Gastrocnemius medialis (tissue), 4 donors: ENCODE results near the gene KLK13. TPM values are rescaled to one million over a fixed set of nuclear protein-coding genes. Genes with fewer than 3 reads are reported as not detected.

Experiments used
- ATAC-seq, 2 donors: fragments of 150-250 bp; one replicate each; pipeline ENCODE4 v1.9.1; 2016
- DNase-seq, 2 donors: peaks; one replicate each; pipeline ENCODE4 v3.0.0-alpha.2; 2019
- H3K27ac ChIP-seq, 4 donors: fragments of 200-600 bp; sonication (generic); 1 replicate in 1 of 4; 2 replicates in 3 of 4; pipeline ENCODE4 v1.5.1; 2016 to 2018; ENCODE audit warnings: mild to moderate bottlenecking in 2 of 4, moderate library complexity in 1 of 4
- H3K27me3 ChIP-seq, 3 donors: fragments of 200-600 bp; sonication (generic) in 2 of 3; 1 replicate in 1 of 3; 2 replicates in 2 of 3; pipeline versions ENCODE4 v1.5.1 to v1.6.0; 2016 to 2019; ENCODE audit warnings: mild to moderate bottlenecking in 1 of 3, moderate library complexity in 1 of 3
- H3K36me3 ChIP-seq, 2 donors: fragments of 200-600 bp; sonication (generic) in 1 of 2; one replicate each; pipeline ENCODE4 v1.5.1; 2017 to 2018
- H3K4me1 ChIP-seq, 2 donors: fragments of 200-600 bp; sonication (generic) in 1 of 2; one replicate each; pipeline ENCODE4 v1.5.1; 2016 to 2017; ENCODE audit warnings: mild to moderate bottlenecking in 2 of 2
- H3K4me3 ChIP-seq, 4 donors: fragments of 200-600 bp; sonication (generic) in 3 of 4; 1 replicate in 1 of 4; 2 replicates in 3 of 4; pipeline ENCODE4 v1.5.1; 2016 to 2019; ENCODE audit warnings: mild to moderate bottlenecking in 2 of 4
- H3K9me3 ChIP-seq, 3 donors: fragments of 200-600 bp; sonication (generic) in 2 of 3; 1 replicate in 1 of 3; 2 replicates in 2 of 3; pipeline ENCODE4 v1.5.1; 2016 to 2019
- CTCF ChIP-seq, 5 experiments: fragments of 450-650 bp in 3 of 5; fragments of 200-600 bp in 2 of 5; sonication (generic) in 2 of 5; IDR thresholded peaks in 4 of 5; conservative IDR thresholded peaks in 1 of 5; 1 replicate in 4 of 5; 2 replicates in 1 of 5; pipeline ENCODE4 v1.5.1; 2016 to 2019; ENCODE audit warnings: antibody characterized with exemption in 5 of 5, mild to moderate bottlenecking in 3 of 5, moderate library complexity in 3 of 5
- POLR2A ChIP-seq, 2 donors: fragments of 450-650 bp; IDR thresholded peaks; one replicate each; pipeline ENCODE4 v1.6.1; 2017; ENCODE audit warnings: antibody characterized with exemption in 2 of 2, mild to moderate bottlenecking in 2 of 2, moderate library complexity in 2 of 2
- in situ Hi-C, 4 donors: fragments of 200-750 bp; cut with MboI; loops; one replicate each; pipeline versions ENCODE4 v1.15.0 to v1.8.0; 2017; ENCODE audit warnings: low sequenced_read_pairs in 4 of 4
- intact Hi-C: fragments of 100-400 bp; cut with DNase I; formaldehyde crosslinking; loops from one replicate; pipeline ENCODE4 v1.15.1; 2023; ENCODE audit warnings: low total_unique reads
- total RNA-seq, 4 donors: library from RNA; depleted of rRNA; stranded (reverse); fragments of >200 nt; gene quantifications; one replicate each; pipeline versions ENCODE4 v1.1.0 to v1.2.3, GENCODE V29; 2016

KLK13 gene, protein sequence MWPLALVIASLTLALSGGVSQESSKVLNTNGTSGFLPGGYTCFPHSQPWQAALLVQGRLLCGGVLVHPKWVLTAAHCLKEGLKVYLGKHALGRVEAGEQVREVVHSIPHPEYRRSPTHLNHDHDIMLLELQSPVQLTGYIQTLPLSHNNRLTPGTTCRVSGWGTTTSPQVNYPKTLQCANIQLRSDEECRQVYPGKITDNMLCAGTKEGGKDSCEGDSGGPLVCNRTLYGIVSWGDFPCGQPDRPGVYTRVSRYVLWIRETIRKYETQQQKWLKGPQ
- total RNA-seq = not detected

- Histone ChIP-seq H3K27ac (no peak within 1 kb of the TSS), H3K4me1 (no peaks in the 10 kb centered on the region), H3K4me3 (peak within 1 kb of the TSS in 1 of 4 donors; percentile 17)
Observed at GRCh38 chr19:51064534-51065220, at the start of gene KLK13. Gene KLK13 (minus strand): TSS chr19:51065092. CDS start chr19:51065067, 25 bp downstream.

DNA sequence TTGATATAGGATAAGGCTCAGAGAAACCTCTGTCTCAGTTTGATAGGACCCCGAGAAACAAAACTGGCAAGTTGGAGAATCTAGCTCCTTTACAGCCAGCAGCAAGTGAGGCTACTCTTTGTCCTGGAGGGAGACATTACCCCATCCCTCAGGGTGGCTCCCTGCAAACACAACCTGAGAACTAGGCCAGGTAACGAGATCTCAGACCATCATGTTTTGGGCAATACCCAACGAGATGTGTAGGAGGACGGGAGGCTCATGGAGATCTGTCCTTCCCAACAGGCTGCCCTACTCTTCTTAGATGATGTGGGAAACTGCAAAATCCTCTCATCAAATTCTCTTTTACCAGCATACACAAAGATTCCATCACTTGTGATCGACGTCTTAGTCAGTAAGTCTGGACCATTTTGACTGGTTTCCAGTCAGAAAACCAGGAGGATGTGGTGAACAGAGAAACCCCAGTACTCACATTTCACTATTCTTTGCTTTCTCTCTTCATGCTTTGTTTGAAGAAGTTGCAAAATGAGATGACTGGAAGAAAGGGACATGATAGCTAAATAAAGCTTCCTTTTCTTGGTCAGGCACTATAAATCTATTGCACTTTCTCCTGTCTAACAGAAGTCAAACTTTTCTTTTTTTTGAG lies 49.3 kb upstream of the KLK13 start:
- H3K9me3 ChIP-seq = no peaks in the 10 kb centered on the region
- no peak overlapping the region for H3K4me3 ChIP-seq
- ATAC-seq (no peak), DNase-seq (no peak)
- H3K27ac ChIP-seq = no peak overlapping the region
- intact Hi-C loops = no loop called here
- H3K36me3 ChIP-seq = no peaks in the 10 kb centered on the region
- no peaks in the 10 kb centered on the region for H3K4me1 ChIP-seq
- peaks cover 0 to 6% (median 0%) of the 10 kb centered on the region in 3 donors for H3K27me3 ChIP-seq
- TF ChIP-seq CTCF (IDR thresholded peaks at IDR 0.05 in 4 of 5, conservative IDR thresholded peaks at IDR 0.05 in 1 of 5) (no peak), POLR2A (IDR thresholded peaks at IDR 0.05) (no peak)
- in situ Hi-C loops = loop anchor here in 1 of 4 donors (25.0 kb wide), 1 partner anchor 473 kb away; no protein-coding TSS in a partner anchor

More at GRCh38 chr19:51064534-51065220, at the start of gene KLK13:
- TF ChIP-seq POLR2A (IDR thresholded peaks at IDR 0.05) = no peak
- TF ChIP-seq CTCF (IDR thresholded peaks at IDR 0.05 in 4 of 5, conservative IDR thresholded peaks at IDR 0.05 in 1 of 5) = no peak
- H3K36me3 ChIP-seq = no peaks in the 10 kb centered on the region
- intact Hi-C loops = no loop called here
- no peaks in the 10 kb centered on the region for H3K9me3 ChIP-seq
- H3K27me3 ChIP-seq = peaks cover 4 to 18% (median 11%) of the 10 kb centered on the region in 3 donors
- in situ Hi-C loops = no loop called here
- DNase-seq = no peak
- no peak for ATAC-seq

- in situ Hi-C loops (loop anchor here in 1 of 4 donors (25.0 kb wide), 1 partner anchor 476 kb away; no protein-coding TSS in a partner anchor), intact Hi-C loops (no loop called here)
Observed at GRCh38 chr19:51111606-51112005, 46.7 kb upstream of the KLK13 start.

DNA sequence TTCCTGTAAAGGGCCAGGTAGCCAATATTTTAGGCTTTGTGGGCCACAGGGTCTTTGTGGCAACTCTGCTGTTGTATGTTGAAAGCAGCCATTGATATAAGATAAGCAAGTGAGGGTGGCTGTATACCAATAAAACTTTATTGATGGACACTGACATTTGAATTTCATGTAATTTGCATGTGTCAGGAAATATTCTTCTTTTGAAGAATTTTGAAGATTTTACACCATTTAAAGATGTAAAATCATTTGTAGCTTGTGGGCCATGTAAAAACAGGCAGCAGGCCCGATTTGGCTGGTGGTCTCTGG lies 45.7 kb upstream of the KLK13 start:
- DNase-seq (no peak), ATAC-seq (no peak)
- Histone ChIP-seq H3K27ac (no peak overlapping the region), H3K4me1 (peaks cover 8 to 14% of the 10 kb centered on the region in 2 donors), H3K27me3 (no peaks in the 10 kb centered on the region), H3K4me3 (no peak overlapping the region), H3K9me3 (no peaks in the 10 kb centered on the region), H3K36me3 (no peaks in the 10 kb centered on the region)
- in situ Hi-C loops (loop anchor here in 1 of 4 donors (25.0 kb wide), 1 partner anchor 477 kb away; no protein-coding TSS in a partner anchor), intact Hi-C loops (no loop called here)
- TF ChIP-seq POLR2A (IDR thresholded peaks at IDR 0.05) (no peak), CTCF (IDR thresholded peaks at IDR 0.05 in 4 of 5, conservative IDR thresholded peaks at IDR 0.05 in 1 of 5) (no peak)

More at GRCh38 chr19:51111606-51112005, 46.7 kb upstream of the KLK13 start:
- Histone ChIP-seq H3K27me3 (peaks cover 0 to 3% (median 0%) of the 10 kb centered on the region in 3 donors), H3K27ac (no peak overlapping the region), H3K4me3 (no peak overlapping the region), H3K36me3 (no peaks in the 10 kb centered on the region), H3K9me3 (no peaks in the 10 kb centered on the region), H3K4me1 (peaks cover 8 to 14% of the 10 kb centered on the region in 2 donors)
- TF ChIP-seq POLR2A (IDR thresholded peaks at IDR 0.05) = no peak
- TF ChIP-seq CTCF (IDR thresholded peaks at IDR 0.05 in 4 of 5, conservative IDR thresholded peaks at IDR 0.05 in 1 of 5) = no peak
- DNase-seq (no peak), ATAC-seq (no peak)
